ENCODE measurements around the gene ACSF3. TPM values are rescaled to one million over a fixed set of nuclear protein-coding genes. Genes with fewer than 3 reads are reported as not detected.
A peak's percentile ranks its signal among the peaks of the same experiment; 100 is the strongest.
"Not testable (repeated sequence)": the region's sequence is repeated elsewhere in the genome, so short reads cannot be mapped to it uniquely, and the experiment has no call there.

Gene ACSF3
- total and polyA plus RNA-seq, 2 donors = 47.2 to 97.2 TPM

- DNase-seq (ENCODE audit: low read depth in 6 of 9, low spot score in 9 of 9); H3K4me1 ChIP-seq (ENCODE audit: control insufficient read depth in 2 of 2, insufficient read depth in 2 of 2, low read length in 2 of 2); H3K4me3 ChIP-seq (ENCODE audit: low read length in 2 of 2); H3K27ac ChIP-seq (ENCODE audit: low read depth in 1 of 2, low read length in 1 of 2); H3K36me3 ChIP-seq (ENCODE audit: control insufficient read depth in 2 of 2, insufficient read depth in 2 of 2, low read length in 1 of 2); H3K9me3 ChIP-seq (ENCODE audit: control insufficient read depth in 2 of 2, insufficient read depth in 1 of 2, low read length in 1 of 2): not testable (repeated sequence)
- 94% methylated on average over 20 of the region's 20 CpGs for WGBS
- peaks cover 9 to 50% of the 10 kb centered on the region in 2 donors for H3K27me3 ChIP-seq (ENCODE audit: control insufficient read depth in 2 of 2, insufficient read depth in 1 of 2, low read length in 1 of 2)
Measured at GRCh38 chr16:89186593-89187031, 93.0 kb downstream of the ACSF3 start.

- peaks cover 1 to 5% of the 10 kb centered on the region in 2 donors for H3K9me3 ChIP-seq (ENCODE audit: control insufficient read depth in 2 of 2, insufficient read depth in 1 of 2, low read length in 1 of 2)
- 63% methylated on average over 19 of the region's 19 CpGs for WGBS
- H3K4me3 ChIP-seq (ENCODE audit: low read length in 2 of 2) = no peak overlapping the region
- H3K27me3 ChIP-seq (ENCODE audit: control insufficient read depth in 2 of 2, insufficient read depth in 1 of 2, low read length in 1 of 2) = peaks cover 15 to 56% of the 10 kb centered on the region in 2 donors
- H3K36me3 ChIP-seq (ENCODE audit: control insufficient read depth in 2 of 2, insufficient read depth in 2 of 2, low read length in 1 of 2) = no peaks in the 10 kb centered on the region
- no peak overlapping the region for H3K27ac ChIP-seq (ENCODE audit: low read depth in 1 of 2, low read length in 1 of 2)
- peak in 1 of 9 donors; percentile 47 for DNase-seq (ENCODE audit: low read depth in 6 of 9, low spot score in 9 of 9)
- H3K4me1 ChIP-seq (ENCODE audit: control insufficient read depth in 2 of 2, insufficient read depth in 2 of 2, low read length in 2 of 2) = no peaks in the 10 kb centered on the region
Measured at GRCh38 chr16:89187032-89187769, 93.5 kb downstream of the ACSF3 start.

- Histone ChIP-seq H3K9me3 (ENCODE audit: control insufficient read depth in 2 of 2, insufficient read depth in 1 of 2, low read length in 1 of 2) (peaks cover 1 to 5% of the 10 kb centered on the region in 2 donors), H3K27ac (ENCODE audit: low read depth in 1 of 2, low read length in 1 of 2) (no peak overlapping the region), H3K4me3 (ENCODE audit: low read length in 2 of 2) (no peak overlapping the region), H3K36me3 (ENCODE audit: control insufficient read depth in 2 of 2, insufficient read depth in 2 of 2, low read length in 1 of 2) (no peaks in the 10 kb centered on the region), H3K4me1 (ENCODE audit: control insufficient read depth in 2 of 2, insufficient read depth in 2 of 2, low read length in 2 of 2) (no peaks in the 10 kb centered on the region), H3K27me3 (ENCODE audit: control insufficient read depth in 2 of 2, insufficient read depth in 1 of 2, low read length in 1 of 2) (peaks cover 16 to 58% of the 10 kb centered on the region in 2 donors)
- 76% methylated on average over 19 of the region's 19 CpGs for WGBS
- no peak for DNase-seq (ENCODE audit: low read depth in 6 of 9, low spot score in 9 of 9)
Measured at GRCh38 chr16:89187770-89188392, 94.2 kb downstream of the ACSF3 start.

- H3K4me1 ChIP-seq (ENCODE audit: control insufficient read depth in 2 of 2, insufficient read depth in 2 of 2, low read length in 2 of 2); H3K9me3 ChIP-seq (ENCODE audit: control insufficient read depth in 2 of 2, insufficient read depth in 1 of 2, low read length in 1 of 2); DNase-seq (ENCODE audit: low read depth in 6 of 9, low spot score in 9 of 9); H3K4me3 ChIP-seq (ENCODE audit: low read length in 2 of 2); H3K27ac ChIP-seq (ENCODE audit: low read depth in 1 of 2, low read length in 1 of 2); H3K36me3 ChIP-seq (ENCODE audit: control insufficient read depth in 2 of 2, insufficient read depth in 2 of 2, low read length in 1 of 2): not testable (repeated sequence)
- 97% methylated on average over 25 of the region's 25 CpGs for WGBS
- H3K27me3 ChIP-seq (ENCODE audit: control insufficient read depth in 2 of 2, insufficient read depth in 1 of 2, low read length in 1 of 2) = peaks cover 21 to 57% of the 10 kb centered on the region in 2 donors
Measured at GRCh38 chr16:89188471-89189357, 95.1 kb downstream of the ACSF3 start.

GRCh38 chr16:89189358-89190025 is 95.8 kb downstream of the ACSF3 start:
- H3K36me3 ChIP-seq (ENCODE audit: control insufficient read depth in 2 of 2, insufficient read depth in 2 of 2, low read length in 1 of 2) = no peaks in the 10 kb centered on the region
- H3K27ac ChIP-seq (ENCODE audit: low read depth in 1 of 2, low read length in 1 of 2) = no peak overlapping the region
- peaks cover 1 to 5% of the 10 kb centered on the region in 2 donors for H3K9me3 ChIP-seq (ENCODE audit: control insufficient read depth in 2 of 2, insufficient read depth in 1 of 2, low read length in 1 of 2)
- H3K4me3 ChIP-seq (ENCODE audit: low read length in 2 of 2) = no peak overlapping the region
- whole genome bisulfite sequencing = 73% methylated on average over 14 of the region's 14 CpGs
- peaks cover 23 to 57% of the 10 kb centered on the region in 2 donors for H3K27me3 ChIP-seq (ENCODE audit: control insufficient read depth in 2 of 2, insufficient read depth in 1 of 2, low read length in 1 of 2)
- H3K4me1 ChIP-seq (ENCODE audit: control insufficient read depth in 2 of 2, insufficient read depth in 2 of 2, low read length in 2 of 2) = no peaks in the 10 kb centered on the region
- DNase-seq (ENCODE audit: low read depth in 6 of 9, low spot score in 9 of 9) = no peak

GRCh38 chr16:89190150-89190958 is 96.7 kb downstream of the ACSF3 start:
- no peak overlapping the region for H3K27ac ChIP-seq (ENCODE audit: low read depth in 1 of 2, low read length in 1 of 2)
- no peaks in the 10 kb centered on the region for H3K36me3 ChIP-seq (ENCODE audit: control insufficient read depth in 2 of 2, insufficient read depth in 2 of 2, low read length in 1 of 2)
- no peaks in the 10 kb centered on the region for H3K4me1 ChIP-seq (ENCODE audit: control insufficient read depth in 2 of 2, insufficient read depth in 2 of 2, low read length in 2 of 2)
- WGBS = 77% methylated on average over 28 of the region's 28 CpGs
- DNase-seq (ENCODE audit: low read depth in 6 of 9, low spot score in 9 of 9) = no peak
- H3K9me3 ChIP-seq (ENCODE audit: control insufficient read depth in 2 of 2, insufficient read depth in 1 of 2, low read length in 1 of 2) = peaks cover 1 to 5% of the 10 kb centered on the region in 2 donors
- H3K4me3 ChIP-seq (ENCODE audit: low read length in 2 of 2) = no peak overlapping the region
- peaks cover 23 to 57% of the 10 kb centered on the region in 2 donors for H3K27me3 ChIP-seq (ENCODE audit: control insufficient read depth in 2 of 2, insufficient read depth in 1 of 2, low read length in 1 of 2)

GRCh38 chr16:89191033-89191900 is 97.6 kb downstream of the ACSF3 start:
- H3K9me3 ChIP-seq (ENCODE audit: control insufficient read depth in 2 of 2, insufficient read depth in 1 of 2, low read length in 1 of 2) = peaks cover 0 to 1% of the 10 kb centered on the region in 2 donors
- no peak for DNase-seq (ENCODE audit: low read depth in 6 of 9, low spot score in 9 of 9)
- no peaks in the 10 kb centered on the region for H3K4me1 ChIP-seq (ENCODE audit: control insufficient read depth in 2 of 2, insufficient read depth in 2 of 2, low read length in 2 of 2)
- no peak overlapping the region for H3K27ac ChIP-seq (ENCODE audit: low read depth in 1 of 2, low read length in 1 of 2)
- WGBS = 75% methylated on average over 44 of the region's 44 CpGs
- peaks cover 23 to 62% of the 10 kb centered on the region in 2 donors for H3K27me3 ChIP-seq (ENCODE audit: control insufficient read depth in 2 of 2, insufficient read depth in 1 of 2, low read length in 1 of 2)
- H3K36me3 ChIP-seq (ENCODE audit: control insufficient read depth in 2 of 2, insufficient read depth in 2 of 2, low read length in 1 of 2) = no peaks in the 10 kb centered on the region
- peak overlapping the region in 1 of 2 donors; percentile 27 for H3K4me3 ChIP-seq (ENCODE audit: low read length in 2 of 2)

Data from thymus (tissue), 11 donors.